ENCODE measurements around the gene IQCH. TPM values are rescaled to one million over a fixed set of nuclear protein-coding genes. Genes with fewer than 3 reads are reported as not detected.

The IQCH gene
- total RNA-seq, 1 experiment from 2014 or later = 2.1 TPM

DNA sequence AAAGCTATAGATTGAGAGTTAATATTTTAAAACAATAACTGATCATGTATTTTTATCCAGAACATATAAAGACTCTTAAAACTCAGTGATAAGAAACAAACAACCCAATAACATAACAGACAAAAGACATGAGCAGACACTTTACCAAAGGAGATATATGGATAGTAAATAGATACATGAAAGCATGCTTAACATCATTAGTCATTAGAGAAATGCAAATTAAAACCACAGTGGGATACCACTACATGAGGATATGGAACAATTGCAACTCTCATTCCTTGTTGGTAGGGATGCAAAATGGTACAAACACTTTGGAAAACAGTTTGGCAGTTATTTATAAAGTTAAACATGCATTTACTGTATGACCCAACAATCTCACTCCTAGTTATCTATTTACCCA, 95.0 kb downstream of the IQCH start:
- H3K4me3 ChIP-seq (ENCODE audit: low read length) = no peak overlapping the region
- H3K9me2 ChIP-seq (replicated peaks; ENCODE audit: low read length) = no peaks in the 10 kb centered on the region
- POLR2A ChIA-PET (ENCODE audit: unreplicated experiment) = no interaction called here
- no peaks in the 10 kb centered on the region for H4K20me1 ChIP-seq (ENCODE audit: low read length)
- no peak overlapping the region for H2AFZ ChIP-seq (ENCODE audit: low read length)
- H3K4me1 ChIP-seq (ENCODE audit: insufficient read depth, low read length) = no peaks in the 10 kb centered on the region
- no peaks in the 10 kb centered on the region for H3K36me3 ChIP-seq (ENCODE audit: low read depth, low read length)
- TF ChIP-seq, protein P1, sequence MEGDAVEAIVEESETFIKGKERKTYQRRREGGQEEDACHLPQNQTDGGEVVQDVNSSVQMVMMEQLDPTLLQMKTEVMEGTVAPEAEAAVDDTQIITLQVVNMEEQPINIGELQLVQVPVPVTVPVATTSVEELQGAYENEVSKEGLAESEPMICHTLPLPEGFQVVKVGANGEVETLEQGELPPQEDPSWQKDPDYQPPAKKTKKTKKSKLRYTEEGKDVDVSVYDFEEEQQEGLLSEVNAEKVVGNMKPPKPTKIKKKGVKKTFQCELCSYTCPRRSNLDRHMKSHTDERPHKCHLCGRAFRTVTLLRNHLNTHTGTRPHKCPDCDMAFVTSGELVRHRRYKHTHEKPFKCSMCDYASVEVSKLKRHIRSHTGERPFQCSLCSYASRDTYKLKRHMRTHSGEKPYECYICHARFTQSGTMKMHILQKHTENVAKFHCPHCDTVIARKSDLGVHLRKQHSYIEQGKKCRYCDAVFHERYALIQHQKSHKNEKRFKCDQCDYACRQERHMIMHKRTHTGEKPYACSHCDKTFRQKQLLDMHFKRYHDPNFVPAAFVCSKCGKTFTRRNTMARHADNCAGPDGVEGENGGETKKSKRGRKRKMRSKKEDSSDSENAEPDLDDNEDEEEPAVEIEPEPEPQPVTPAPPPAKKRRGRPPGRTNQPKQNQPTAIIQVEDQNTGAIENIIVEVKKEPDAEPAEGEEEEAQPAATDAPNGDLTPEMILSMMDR (conservative IDR thresholded peaks at IDR 0.05; ENCODE audit: low read depth, low read length) = no peak
- TF ChIP-seq EZH2 (IDR thresholded peaks at IDR 0.05; ENCODE audit: low read length, unreplicated experiment) = no peak
- TF ChIP-seq EZH2phosphoT487 (IDR thresholded peaks at IDR 0.05; ENCODE audit: borderline replicate concordance, low read length) = no peak
- H3K27ac ChIP-seq (ENCODE audit: low read length) = no peak overlapping the region
- ATAC-seq (no peak), DNase-seq (no peak)
- no TSS peak for BruUV-seq (replicated peaks)
- CTCF ChIA-PET = no interaction called here
- H3K4me2 ChIP-seq (ENCODE audit: low read length) = no peak overlapping the region
- no peaks in the 10 kb centered on the region for H3K27me3 ChIP-seq (ENCODE audit: low read length)
- no peaks in the 10 kb centered on the region for H3F3A ChIP-seq (ENCODE audit: low read length, unreplicated experiment)
- no peaks in the 10 kb centered on the region for H3K79me2 ChIP-seq (ENCODE audit: low read length)
- no peak overlapping the region for H3K9ac ChIP-seq (ENCODE audit: low read length)
- intact Hi-C loops (cut with micrococcal nuclease) = no loop called here
- H3K9me3 ChIP-seq (ENCODE audit: low read length) = no peaks in the 10 kb centered on the region

DNA sequence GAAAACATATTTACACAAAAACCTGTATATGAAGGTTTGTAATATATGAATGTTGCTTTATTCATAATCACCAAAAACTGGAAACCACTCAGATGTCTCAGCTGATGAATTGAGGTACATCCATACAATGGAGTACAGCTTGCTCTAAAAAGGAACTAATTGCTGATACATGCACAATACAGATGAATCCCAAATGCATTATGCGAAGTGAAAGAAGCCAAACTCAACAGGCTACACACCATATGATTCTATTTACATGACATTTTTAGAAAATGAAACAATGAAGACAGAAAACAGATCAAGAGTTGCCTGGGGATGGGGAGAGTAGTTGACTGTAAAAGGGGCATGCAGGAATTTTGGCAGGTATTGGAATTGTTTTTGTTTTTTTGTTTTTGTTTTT, 95.5 kb downstream of the IQCH start:
- TF ChIP-seq EZH2phosphoT487 (IDR thresholded peaks at IDR 0.05; ENCODE audit: borderline replicate concordance, low read length) (no peak), EZH2 (IDR thresholded peaks at IDR 0.05; ENCODE audit: low read length, unreplicated experiment) (no peak)
- TF ChIP-seq, protein P1 (conservative IDR thresholded peaks at IDR 0.05; ENCODE audit: low read depth, low read length) = no peak
- Histone ChIP-seq H2AFZ (ENCODE audit: low read length) (no peak overlapping the region), H3K4me3 (ENCODE audit: low read length) (no peak overlapping the region), H3K79me2 (ENCODE audit: low read length) (no peaks in the 10 kb centered on the region), H3K9me3 (ENCODE audit: low read length) (no peaks in the 10 kb centered on the region), H3K4me1 (ENCODE audit: insufficient read depth, low read length) (no peaks in the 10 kb centered on the region), H3K27me3 (ENCODE audit: low read length) (no peaks in the 10 kb centered on the region), H3K36me3 (ENCODE audit: low read depth, low read length) (no peaks in the 10 kb centered on the region), H3K9me2 (replicated peaks; ENCODE audit: low read length) (no peaks in the 10 kb centered on the region), H4K20me1 (ENCODE audit: low read length) (no peaks in the 10 kb centered on the region), H3K9ac (ENCODE audit: low read length) (no peak overlapping the region), H3F3A (ENCODE audit: low read length, unreplicated experiment) (no peaks in the 10 kb centered on the region), H3K4me2 (ENCODE audit: low read length) (no peak overlapping the region), H3K27ac (ENCODE audit: low read length) (no peak overlapping the region)
- ATAC-seq (no peak), DNase-seq (no peak)
- CTCF ChIA-PET = no interaction called here
- no TSS peak for BruUV-seq (replicated peaks)
- intact Hi-C loops (cut with micrococcal nuclease) = no loop called here
- POLR2A ChIA-PET (ENCODE audit: unreplicated experiment) = no interaction called here

- no TSS peak for BruUV-seq (replicated peaks)
- Histone ChIP-seq H3K36me3 (ENCODE audit: low read depth, low read length) (no peaks in the 10 kb centered on the region), H3K9me3 (ENCODE audit: low read length) (no peaks in the 10 kb centered on the region), H2AFZ (ENCODE audit: low read length) (no peak overlapping the region), H3K79me2 (ENCODE audit: low read length) (no peaks in the 10 kb centered on the region), H3K9me2 (replicated peaks; ENCODE audit: low read length) (no peaks in the 10 kb centered on the region), H3K4me2 (ENCODE audit: low read length) (no peak overlapping the region), H3K27me3 (ENCODE audit: low read length) (no peaks in the 10 kb centered on the region), H3K4me1 (ENCODE audit: insufficient read depth, low read length) (no peaks in the 10 kb centered on the region), H3K4me3 (ENCODE audit: low read length) (no peak overlapping the region), H3K9ac (ENCODE audit: low read length) (no peak overlapping the region), H4K20me1 (ENCODE audit: low read length) (no peaks in the 10 kb centered on the region), H3F3A (ENCODE audit: low read length, unreplicated experiment) (no peaks in the 10 kb centered on the region), H3K27ac (ENCODE audit: low read length) (no peak overlapping the region)
- DNase-seq (no peak), ATAC-seq (no peak)
- ChIA-PET CTCF (no interaction called here), POLR2A (ENCODE audit: unreplicated experiment) (no interaction called here)
- TF ChIP-seq, protein P1 (conservative IDR thresholded peaks at IDR 0.05; ENCODE audit: low read depth, low read length) = no peak
- TF ChIP-seq EZH2phosphoT487 (IDR thresholded peaks at IDR 0.05; ENCODE audit: borderline replicate concordance, low read length) (no peak), EZH2 (IDR thresholded peaks at IDR 0.05; ENCODE audit: low read length, unreplicated experiment) (no peak)
- intact Hi-C loops (cut with micrococcal nuclease) = no loop called here
Measured at GRCh38 chr15:67358391-67358790, 103.8 kb downstream of the IQCH start.

Data from PC-3 (cell line).